Gastroesophageal sphincter (tissue), 4 donors: Measurements from ENCODE around the gene GNS. TPM values are rescaled to one million over a fixed set of nuclear protein-coding genes. Genes with fewer than 3 reads are reported as not detected.

Experiments used
- ATAC-seq: fragments of 150-250 bp; one replicate; pipeline ENCODE4 v1.9.1; 2016; ENCODE audit warnings: mild to moderate bottlenecking, moderate library complexity
- H3K27ac ChIP-seq, 4 donors: fragments of 200-600 bp; sonication (generic) in 3 of 4; 1 replicate in 3 of 4; 2 replicates in 1 of 4; pipeline ENCODE4 v1.5.1; 2016 to 2019
- H3K27me3 ChIP-seq: fragments of 200-600 bp; sonication (generic); one replicate; pipeline ENCODE4 v1.5.1; 2019
- H3K36me3 ChIP-seq, 2 donors: fragments of 200-600 bp; sonication (generic); one replicate each; pipeline ENCODE4 v1.5.1; 2019; ENCODE audit warnings: control low read depth in 1 of 2
- H3K4me1 ChIP-seq, 3 donors: fragments of 200-600 bp; sonication (generic); 1 replicate in 2 of 3; 2 replicates in 1 of 3; pipeline ENCODE4 v1.5.1; 2016 to 2019; ENCODE audit warnings: control low read depth in 2 of 3
- H3K4me3 ChIP-seq, 2 donors: fragments of 200-600 bp; sonication (generic); one replicate each; pipeline ENCODE4 v1.5.1; 2019; ENCODE audit warnings: mild to moderate bottlenecking in 1 of 2, moderate library complexity in 1 of 2
- H3K9me3 ChIP-seq, 3 donors: fragments of 200-600 bp; sonication (generic); one replicate each; pipeline ENCODE4 v1.5.1; 2017 to 2019; ENCODE audit warnings: control low read depth in 2 of 3
- CTCF ChIP-seq, 4 experiments: fragments of 200-600 bp in 2 of 4; fragments of 450-650 bp in 2 of 4; sonication (generic) in 1 of 4; IDR thresholded peaks; one replicate each; pipeline ENCODE4 v1.5.1; 2017 to 2019; ENCODE audit warnings: antibody characterized with exemption in 4 of 4, mild to moderate bottlenecking in 2 of 4, moderate library complexity in 2 of 4
- EP300 ChIP-seq: sonication (generic); formaldehyde crosslinking; IDR thresholded peaks from one replicate; pipeline ENCODE4 v1.6.1; 2017; ENCODE audit warnings: antibody characterized with exemption, mild to moderate bottlenecking
- POLR2A ChIP-seq, 2 donors: fragments of 450-650 bp; IDR thresholded peaks; one replicate each; pipeline ENCODE4 v1.6.1; 2017; ENCODE audit warnings: antibody characterized with exemption in 2 of 2, mild to moderate bottlenecking in 2 of 2, moderate library complexity in 1 of 2
- POLR2AphosphoS5 ChIP-seq: sonication (generic); formaldehyde crosslinking; IDR thresholded peaks from one replicate; pipeline ENCODE4 v1.6.1; 2017; ENCODE audit warnings: antibody characterized with exemption
- WGBS, 2 donors: methylation state at CpG; one replicate each; pipeline ENCODE4 v1.1.5; 2018; ENCODE audit warnings: low coverage in 1 of 2; 5-methylcytosine and 5-hydroxymethylcytosine counted together
- total RNA-seq, 4 donors: library from RNA; depleted of rRNA; stranded (reverse); fragments of >200 nt; gene quantifications; one replicate each; pipeline ENCODE4 v1.1.0, GENCODE V29; 2016

The GNS gene
- total RNA-seq, 4 donors from 2014 or later = 69.3 to 116 (median 89.7) TPM

DNA sequence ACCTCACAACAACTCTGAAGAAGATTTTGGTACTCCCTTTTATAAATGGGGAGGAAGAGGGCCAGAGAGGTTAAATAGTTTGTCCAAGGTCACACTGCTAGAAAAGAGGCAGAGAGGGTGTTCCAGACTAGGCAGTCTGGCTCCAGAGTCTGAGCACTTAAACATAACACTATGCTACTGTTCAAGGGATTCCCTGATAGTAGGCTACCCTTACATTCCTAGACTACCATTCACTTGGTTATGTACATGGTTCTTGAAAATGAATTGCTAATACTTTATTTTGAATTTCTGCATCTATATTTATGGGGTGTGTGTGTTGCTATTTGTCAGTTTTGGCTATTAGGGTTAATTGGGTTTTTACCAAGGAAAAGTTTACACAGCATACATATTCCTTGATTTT, 7.2 kb downstream of the GNS start:
- Histone ChIP-seq H3K4me1 (peaks cover 0 to 9% (median 4%) of the 10 kb centered on the region in 3 donors), H3K36me3 (peaks cover 0 to 60% of the 10 kb centered on the region in 2 donors), H3K27ac (no peak overlapping the region), H3K27me3 (no peaks in the 10 kb centered on the region), H3K4me3 (no peak overlapping the region), H3K9me3 (no peaks in the 10 kb centered on the region)
- ATAC-seq = no peak
- TF ChIP-seq POLR2A (IDR thresholded peaks at IDR 0.05) (no peak), CTCF (IDR thresholded peaks at IDR 0.05) (no peak), EP300 (no peak), POLR2AphosphoS5 (no peak)

- TF ChIP-seq CTCF (IDR thresholded peaks at IDR 0.05) (no peak), EP300 (no peak), POLR2AphosphoS5 (no peak), POLR2A (IDR thresholded peaks at IDR 0.05) (no peak)
- WGBS, 2 donors = 85 to 87% methylated on average over 5 to 8 of the region's 15 CpGs
- H3K36me3 ChIP-seq = peaks cover 0 to 78% of the 10 kb centered on the region in 2 donors
Observed at GRCh38 chr12:64749461-64750200, 9.6 kb downstream of the GNS start.

GRCh38 chr12:64747695-64748094, 11.5 kb downstream of the GNS start:
- 10 to 27% methylated on average over 2 of the region's 2 CpGs for WGBS, 2 donors
- ATAC-seq = no peak

More at GRCh38 chr12:64749461-64750200, 9.6 kb downstream of the GNS start:
- Histone ChIP-seq H3K27ac (no peak overlapping the region), H3K9me3 (no peaks in the 10 kb centered on the region), H3K4me1 (peaks cover 0 to 4% (median 0%) of the 10 kb centered on the region in 3 donors), H3K4me3 (no peak overlapping the region), H3K27me3 (no peaks in the 10 kb centered on the region)
- no peak for ATAC-seq

GRCh38 chr12:64746663-64747062, 12.5 kb downstream of the GNS start:
- Histone ChIP-seq H3K27ac (no peak overlapping the region), H3K4me1 (no peaks in the 10 kb centered on the region), H3K9me3 (no peaks in the 10 kb centered on the region), H3K27me3 (no peaks in the 10 kb centered on the region), H3K36me3 (peaks cover 0 to 92% of the 10 kb centered on the region in 2 donors), H3K4me3 (no peak overlapping the region)
- TF ChIP-seq CTCF (IDR thresholded peaks at IDR 0.05) (no peak), POLR2A (IDR thresholded peaks at IDR 0.05) (no peak), POLR2AphosphoS5 (no peak), EP300 (no peak)
- WGBS, 2 donors = 79 to 94% methylated on average over 2 of the region's 2 CpGs
- no peak for ATAC-seq

More at GRCh38 chr12:64747695-64748094, 11.5 kb downstream of the GNS start:
- no peaks in the 10 kb centered on the region for H3K4me1 ChIP-seq
- H3K4me3 ChIP-seq = no peak overlapping the region
- TF ChIP-seq CTCF (IDR thresholded peaks at IDR 0.05) (no peak), EP300 (no peak), POLR2A (IDR thresholded peaks at IDR 0.05) (no peak), POLR2AphosphoS5 (no peak)
- peaks cover 0 to 90% of the 10 kb centered on the region in 2 donors for H3K36me3 ChIP-seq
- H3K9me3 ChIP-seq = no peaks in the 10 kb centered on the region
- H3K27me3 ChIP-seq = no peaks in the 10 kb centered on the region
- no peak overlapping the region for H3K27ac ChIP-seq

DNA sequence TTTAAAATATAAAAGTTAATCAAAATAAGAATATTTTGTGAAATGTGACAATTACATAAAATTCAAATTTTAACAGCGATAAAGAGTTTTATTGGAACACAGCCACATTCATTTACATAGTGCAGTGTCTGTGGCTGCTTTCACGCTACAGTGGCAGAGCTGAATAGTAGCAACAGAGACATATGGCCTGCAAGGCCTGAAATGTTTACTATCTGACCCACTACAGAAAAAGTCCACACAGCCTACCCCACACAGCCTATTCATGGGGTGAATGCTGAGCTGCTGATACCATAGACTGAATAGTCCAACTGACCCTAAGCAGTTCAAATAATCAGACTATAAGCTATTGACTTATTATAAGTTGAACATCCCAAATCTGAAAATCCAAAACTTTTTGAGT, 13.2 kb downstream of the GNS start:
- no peak for ATAC-seq
- Histone ChIP-seq H3K9me3 (no peaks in the 10 kb centered on the region), H3K27me3 (no peaks in the 10 kb centered on the region), H3K27ac (no peak overlapping the region), H3K4me1 (no peaks in the 10 kb centered on the region), H3K36me3 (peaks cover 0 to 92% of the 10 kb centered on the region in 2 donors), H3K4me3 (no peak overlapping the region)
- 97 to 100% methylated on average over 2 of the region's 2 CpGs for WGBS, 2 donors
- TF ChIP-seq CTCF (IDR thresholded peaks at IDR 0.05) (no peak), POLR2A (IDR thresholded peaks at IDR 0.05) (no peak), POLR2AphosphoS5 (no peak), EP300 (no peak)
